Cerebellar nuclear complex (tissue), 1 donor: Measurements from ENCODE around the gene SRRD.
"Not testable (repeated sequence)": the region's sequence is repeated elsewhere in the genome, so short reads cannot be mapped to it uniquely, and the experiment has no call there.

Experiments
- DNase-seq, 2 experiments: peaks; one replicate each; lab custom pipeline; 2025; lab: John Stamatoyannopoulos, UW

The SRRD gene

DNA sequence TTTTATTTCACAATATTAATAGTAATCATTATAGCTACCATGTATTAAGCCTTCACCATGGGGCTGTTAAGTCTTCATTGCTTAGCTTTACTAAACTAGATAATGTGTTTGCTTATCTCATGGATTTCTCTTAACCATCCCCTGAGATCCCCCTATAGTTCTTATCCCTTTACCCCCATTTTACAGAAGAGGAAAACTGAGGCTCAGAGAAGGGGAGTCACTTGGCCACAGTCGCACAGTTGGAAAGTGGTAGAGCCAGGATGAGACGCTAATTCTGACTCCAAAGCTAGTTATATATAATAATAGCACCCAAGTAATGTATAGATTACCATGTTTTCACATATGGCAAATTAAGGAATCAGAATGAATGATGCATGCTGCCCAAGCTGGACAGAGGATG is 38.3 kb downstream of the SRRD start:
- no peak for DNase-seq

DNA sequence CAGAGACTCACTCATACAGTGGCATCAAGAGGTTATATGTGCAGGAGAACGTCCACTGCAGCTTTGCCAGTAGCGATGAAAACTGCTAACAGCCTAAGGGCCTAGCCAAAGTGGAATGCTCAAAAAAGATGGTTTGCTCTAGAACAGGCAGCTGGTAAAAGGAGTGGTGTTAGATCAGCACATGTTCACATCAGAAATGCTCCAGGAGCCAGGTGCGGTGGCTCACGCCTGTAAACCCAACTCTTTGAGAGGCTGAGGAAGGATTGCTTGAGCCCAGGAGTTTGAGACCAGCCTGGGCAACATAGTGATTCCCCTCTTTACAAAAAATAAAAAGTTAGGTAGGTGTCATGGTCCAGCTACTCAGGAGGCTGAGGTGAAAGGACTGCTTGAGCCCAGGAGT is 38.9 kb downstream of the SRRD start:
- DNase-seq, result no peak

GRCh38 chr22:26524870-26525269 is 41.2 kb downstream of the SRRD start:
- no peak for DNase-seq

GRCh38 chr22:26525946-26526564 is 42.4 kb downstream of the SRRD start:
- no peak for DNase-seq

GRCh38 chr22:26527167-26527566 is 43.5 kb downstream of the SRRD start:
- no peak for DNase-seq

GRCh38 chr22:26527574-26528465 is 44.1 kb downstream of the SRRD start:
- DNase-seq, result no peak

GRCh38 chr22:26528518-26528917 is 44.8 kb downstream of the SRRD start:
- not testable (repeated sequence) for DNase-seq

- DNase-seq, result no peak
Measured at GRCh38 chr22:26529345-26529744, 45.7 kb downstream of the SRRD start.

DNA sequence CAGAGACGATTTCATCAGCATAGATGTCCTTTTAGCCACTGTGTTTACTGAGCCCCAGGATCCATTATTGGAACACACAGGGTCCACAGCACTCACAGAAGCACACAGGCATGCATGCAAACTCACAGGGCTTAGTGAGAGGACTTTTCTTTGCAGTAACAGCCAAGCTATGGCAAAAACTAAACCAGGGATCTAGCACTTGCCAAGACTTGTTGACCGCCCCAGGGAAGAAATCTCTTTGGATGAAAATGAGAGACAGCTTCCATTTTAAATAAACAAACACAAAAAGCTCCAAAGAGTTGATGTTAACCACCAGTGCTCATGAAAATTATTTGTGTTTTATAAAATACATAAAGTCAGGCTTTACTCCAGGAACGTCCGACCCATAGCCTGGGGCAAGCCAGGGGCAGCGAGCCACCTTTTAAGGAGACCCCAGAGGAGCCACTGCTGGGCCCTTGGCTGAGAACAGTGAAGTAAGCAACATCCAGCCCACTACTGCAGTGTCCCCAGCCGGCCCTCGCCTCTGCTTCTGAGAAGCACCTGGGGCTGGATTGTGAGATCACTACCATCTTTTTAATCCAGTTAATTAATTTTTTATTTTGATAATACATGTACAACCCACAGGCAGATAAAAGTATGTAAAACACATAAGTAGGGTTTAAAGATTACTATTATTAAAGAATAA is 50.6 kb downstream of the SRRD start:
- no peak for DNase-seq

GRCh38 chr22:26534874-26535602 is 51.4 kb downstream of the SRRD start:
- no peak for DNase-seq

DNA sequence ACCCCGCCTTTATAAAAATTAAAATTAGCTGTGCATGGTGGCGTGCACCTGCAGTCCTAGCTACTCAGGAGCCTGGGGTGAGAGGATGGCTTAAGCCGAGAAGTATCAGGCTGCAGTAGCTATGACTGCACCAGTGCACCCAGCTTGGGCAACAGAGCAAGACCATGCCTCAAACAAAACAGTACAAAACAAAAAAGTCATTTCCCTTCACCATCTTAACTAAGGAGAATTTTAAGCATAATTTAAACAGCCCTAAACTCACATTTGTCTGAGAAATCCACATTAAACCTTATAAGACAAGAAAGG is 51.9 kb downstream of the SRRD start:
- DNase-seq, result no peak

GRCh38 chr22:26536056-26536761 is 52.5 kb downstream of the SRRD start:
- DNase-seq, result no peak

DNA sequence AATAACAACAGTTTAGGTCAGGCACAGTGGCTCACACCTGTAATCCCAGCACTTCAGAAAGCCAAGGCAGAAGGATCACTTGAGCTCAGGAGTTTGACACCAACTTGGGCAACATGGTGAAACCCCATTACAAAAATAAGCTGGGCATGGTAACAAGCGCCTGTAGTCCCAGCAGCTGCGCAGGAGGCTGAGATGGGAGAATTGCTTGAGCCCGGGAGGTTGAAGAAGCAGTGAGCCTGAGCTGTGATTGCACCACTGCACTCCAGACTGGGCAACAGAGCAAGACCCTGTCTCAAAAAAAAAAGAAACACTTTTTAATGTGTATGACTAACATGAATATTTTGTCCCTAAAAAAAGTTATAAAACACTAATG is 53.1 kb downstream of the SRRD start:
- no peak for DNase-seq

GRCh38 chr22:26540119-26540518 is 56.4 kb downstream of the SRRD start:
- DNase-seq, result no peak

- no peak for DNase-seq
Measured at GRCh38 chr22:26541167-26541819, 57.6 kb downstream of the SRRD start.

DNA sequence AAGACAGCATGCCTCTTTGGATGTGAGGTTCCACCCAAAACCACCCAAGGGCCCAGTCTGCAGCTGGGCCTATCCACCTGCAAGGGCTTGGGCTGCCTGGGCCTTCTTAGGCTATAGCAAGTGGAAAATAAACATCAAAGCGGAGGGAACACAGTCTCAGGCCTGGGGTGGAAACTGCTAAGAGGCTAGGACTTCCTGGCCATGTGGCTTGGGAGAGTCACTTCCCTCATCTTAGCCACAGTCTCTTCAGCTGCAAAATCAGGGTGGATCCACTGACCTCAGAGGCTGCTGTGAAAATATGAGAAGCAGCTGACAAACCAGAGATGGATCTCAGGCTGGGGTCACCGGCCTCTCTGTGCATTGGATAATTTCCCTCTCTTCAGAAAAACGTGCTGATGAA is 59.2 kb downstream of the SRRD start:
- DNase-seq, result no peak
